A549 treated with GW870086 at 1 μM for 4 hours (cell line): ENCODE results near the gene ANXA9. TPM values are rescaled to one million over a fixed set of nuclear protein-coding genes. Genes with fewer than 3 reads are reported as not detected.

ENCODE experiments used
- total RNA-seq: library from RNA; stranded (reverse); fragments of 200-300 nt; extraction: Qiagen RNA extraction; gene quantifications from 5 replicates; pipeline ENCODE4 v1.2.3, GENCODE V29; 2022; ENCODE audit warnings: low read depth

Gene ANXA9, protein sequence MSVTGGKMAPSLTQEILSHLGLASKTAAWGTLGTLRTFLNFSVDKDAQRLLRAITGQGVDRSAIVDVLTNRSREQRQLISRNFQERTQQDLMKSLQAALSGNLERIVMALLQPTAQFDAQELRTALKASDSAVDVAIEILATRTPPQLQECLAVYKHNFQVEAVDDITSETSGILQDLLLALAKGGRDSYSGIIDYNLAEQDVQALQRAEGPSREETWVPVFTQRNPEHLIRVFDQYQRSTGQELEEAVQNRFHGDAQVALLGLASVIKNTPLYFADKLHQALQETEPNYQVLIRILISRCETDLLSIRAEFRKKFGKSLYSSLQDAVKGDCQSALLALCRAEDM
- 0.71 to 1.3 TPM (median 0.99 TPM) in 5 replicates for total RNA-seq

DNA sequence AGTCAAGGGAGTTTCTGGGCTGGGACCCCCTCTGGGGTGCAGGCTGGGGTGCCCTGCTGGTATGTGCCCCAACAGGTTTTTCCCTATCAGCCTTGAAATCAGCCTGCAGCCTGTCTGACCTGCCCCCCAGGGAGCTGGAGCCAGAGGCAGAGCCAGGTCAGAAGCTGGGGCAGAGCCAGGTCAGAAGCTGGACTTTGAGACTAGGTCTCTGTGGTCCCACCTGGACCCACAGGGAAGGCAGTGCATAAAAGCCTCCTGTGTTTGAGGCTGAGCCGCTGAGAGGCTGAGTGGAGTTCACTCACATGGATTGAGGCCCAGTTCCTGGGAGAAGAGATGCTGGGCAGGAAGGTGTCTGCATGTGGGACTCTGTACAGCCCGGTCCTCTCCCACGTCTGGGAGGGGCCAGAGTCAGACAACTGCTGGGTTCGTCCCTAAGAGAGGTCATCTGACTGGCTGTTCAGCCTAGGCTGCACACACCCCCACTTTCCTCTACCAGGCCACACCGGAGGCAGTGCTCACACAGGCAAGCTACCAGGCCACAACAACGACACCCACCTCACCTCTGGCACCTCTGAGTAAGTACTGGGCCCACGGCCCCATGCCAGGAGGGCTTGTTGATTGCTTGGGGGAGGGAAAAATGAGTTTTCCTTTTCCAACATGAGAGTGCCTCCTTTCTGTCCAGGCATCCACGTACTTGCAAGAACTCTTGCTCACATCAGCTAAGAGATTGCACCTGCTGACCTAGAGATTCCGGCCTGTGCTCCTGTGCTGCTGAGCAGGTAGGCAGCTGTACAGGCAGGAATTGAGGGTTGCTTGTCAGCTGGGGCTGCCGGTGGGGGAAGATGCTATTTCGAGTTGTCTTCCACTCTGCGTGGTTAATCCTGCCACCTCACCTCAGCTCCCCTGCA, at the start of gene ANXA9:
Gene ANXA9 (plus strand): TSS at position 488 of the 908 bp plus-strand sequence. CDS start 814 bp downstream, outside the sequence.

DNA sequence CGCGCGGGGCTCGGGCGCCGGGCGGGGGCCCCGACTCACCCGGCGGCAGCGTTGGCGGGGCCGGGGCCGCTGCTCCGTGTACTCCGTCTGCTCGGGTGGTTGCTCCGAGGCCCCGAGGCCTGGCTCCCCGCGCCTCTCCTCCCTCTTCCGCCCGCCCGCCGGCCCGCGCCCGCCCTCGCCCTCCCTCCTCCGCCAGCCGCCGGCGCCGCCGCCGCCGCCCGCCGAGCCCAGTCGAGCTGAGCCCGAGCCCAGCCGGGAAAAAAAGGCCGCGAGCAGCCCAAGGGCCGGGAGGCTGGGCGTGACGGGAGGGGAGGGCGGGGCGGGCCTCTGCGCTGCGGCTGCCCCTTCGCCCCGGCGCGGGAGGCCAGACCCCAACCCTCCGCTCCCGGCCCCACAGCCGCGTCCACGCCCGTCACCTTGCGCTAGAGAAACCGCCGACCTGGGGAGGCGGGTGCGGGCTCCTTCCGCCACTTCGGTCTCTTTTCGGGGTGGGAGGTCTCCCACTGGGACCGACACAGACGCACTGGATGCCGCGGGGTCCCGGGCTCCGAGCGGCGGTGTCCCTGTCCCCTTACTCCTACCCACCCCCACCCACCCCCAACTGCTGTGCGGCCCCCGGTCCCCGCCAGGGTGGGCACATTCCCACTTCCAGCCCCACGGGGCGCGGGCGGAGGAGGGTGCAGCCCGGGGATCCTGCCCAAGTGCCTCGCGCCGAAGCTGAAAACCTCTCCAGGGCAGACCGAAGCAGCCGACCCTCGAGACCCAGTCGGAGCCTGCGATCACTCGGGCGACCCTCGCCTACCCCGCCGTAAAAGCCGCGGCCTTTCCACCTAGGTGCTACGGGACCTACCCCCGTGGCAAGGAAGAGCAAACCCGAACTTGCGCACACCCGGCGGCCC, 7.3 kb upstream of the ANXA9 start, which contains the start of gene CERS2:
Gene CERS2 (minus strand): TSS at position 256 of the 899 bp plus-strand sequence. CDS start 5,745 bp downstream, outside the sequence.

DNA sequence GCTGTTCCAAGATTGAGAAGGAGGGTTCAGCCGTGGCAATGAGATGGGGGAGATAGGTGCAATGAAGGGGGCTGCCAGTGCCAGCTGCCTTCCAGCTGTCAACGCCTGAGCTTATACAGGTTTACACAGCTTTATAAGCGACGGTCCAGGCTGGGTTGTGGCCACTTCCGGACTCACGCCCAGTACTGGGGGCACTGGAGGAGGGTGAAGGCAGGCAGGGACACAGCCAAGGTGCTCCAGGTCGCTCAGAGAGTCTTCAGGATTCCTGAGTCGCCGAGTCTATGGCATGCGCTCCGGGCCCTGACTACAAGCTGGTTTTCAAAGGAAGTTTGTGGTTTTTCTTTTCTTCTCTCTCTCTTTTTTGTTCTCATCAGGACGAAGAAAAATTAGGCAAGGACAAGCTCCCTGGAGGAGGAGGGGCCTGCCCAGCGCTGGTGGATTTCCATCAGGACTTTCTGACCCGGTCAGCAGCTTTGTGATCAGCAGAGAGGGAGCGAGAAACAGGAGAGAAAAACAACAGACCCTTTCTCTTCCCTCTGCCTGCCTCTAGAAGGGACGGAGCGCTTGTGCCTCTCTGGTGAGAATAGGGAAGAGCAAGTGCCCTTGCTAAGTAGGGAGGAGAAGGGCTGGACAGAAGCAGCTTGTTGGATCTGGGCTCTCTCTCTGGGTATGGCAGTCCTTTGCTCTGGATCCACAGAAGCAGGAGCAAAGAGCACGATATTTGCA, 24.4 kb downstream of the ANXA9 start, which contains the start of gene MINDY1:
Gene MINDY1 (minus strand): TSS at position 576 of the 726 bp plus-strand sequence. CDS start 4,285 bp downstream, outside the sequence.

DNA sequence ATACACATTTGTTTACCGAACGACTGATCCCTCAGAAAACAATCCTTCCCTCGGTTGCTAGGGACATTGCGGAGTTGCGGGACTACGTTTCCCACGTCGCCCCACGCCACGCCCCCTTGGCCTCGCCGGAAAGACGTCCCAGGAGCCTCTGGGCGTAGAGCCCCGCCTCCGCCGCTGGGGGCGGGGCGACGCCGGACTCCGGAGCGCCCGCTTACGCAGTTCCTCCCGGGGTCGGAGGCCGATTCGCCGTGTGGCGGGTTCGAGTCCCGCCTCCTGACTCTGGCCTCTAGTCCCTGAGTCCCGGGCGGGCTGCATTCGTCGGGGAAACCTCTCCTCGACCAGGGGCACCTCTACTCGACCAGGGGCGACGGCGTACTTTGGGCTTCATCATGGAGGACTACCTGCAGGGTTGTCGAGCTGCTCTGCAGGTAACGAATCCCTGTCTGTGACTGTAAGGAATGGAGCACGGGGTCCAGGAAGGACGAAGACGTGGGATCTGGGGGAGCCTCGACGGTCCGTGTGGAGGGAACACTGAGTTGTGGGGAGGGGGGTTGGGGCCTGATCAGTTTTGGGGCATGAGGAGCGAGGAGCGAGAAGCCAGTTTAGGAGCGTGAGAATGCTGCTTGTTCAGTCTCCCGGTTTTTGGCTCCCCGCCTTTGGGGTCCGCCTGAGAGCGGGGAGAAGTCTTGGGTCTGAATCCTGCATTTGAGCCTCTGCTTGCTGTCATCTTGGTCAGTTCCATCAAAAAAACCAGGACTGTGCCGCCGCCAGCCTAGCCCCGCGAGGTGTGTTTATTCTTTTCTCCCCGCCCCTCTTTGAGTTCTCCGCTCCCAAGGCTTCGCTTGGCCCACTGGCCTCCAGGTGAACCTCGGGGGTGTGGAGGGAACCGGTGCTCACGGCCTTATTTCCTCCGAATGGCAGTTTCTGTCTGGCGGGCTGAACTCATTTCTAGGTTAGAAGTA, 26.4 kb downstream of the ANXA9 start, which contains the start of gene PRUNE1:
Gene PRUNE1 (plus strand): TSS at position 206 of the 962 bp plus-strand sequence. CDS start 184 bp downstream, at position 390.

DNA sequence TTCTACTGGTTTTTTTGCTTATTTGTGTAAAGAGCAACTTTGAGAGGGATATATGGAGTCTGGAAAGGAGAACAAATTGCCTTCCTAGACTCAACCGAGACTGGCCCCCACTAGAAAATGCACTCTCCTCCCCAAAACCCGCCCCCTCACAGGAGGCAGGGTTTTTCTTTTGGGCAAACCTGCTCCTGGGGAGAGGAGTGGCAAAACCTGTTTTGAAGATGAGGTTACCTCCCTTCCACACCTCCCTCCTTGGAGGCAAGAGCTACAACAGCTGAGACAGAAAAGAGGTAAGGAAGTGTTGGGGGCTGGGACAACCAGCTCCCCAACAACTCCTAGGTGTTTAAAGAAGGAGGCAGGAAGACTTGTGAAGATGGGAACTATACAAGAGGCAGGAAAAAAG, 54.3 kb downstream of the ANXA9 start, which contains the start of gene BNIPL:
Gene BNIPL (plus strand): TSS at position 231 of the 400 bp plus-strand sequence. CDS start 140 bp downstream, at position 371.

Other genes with a start within 250 kb of the ANXA9 start
- gene CTSS, start 216.5 kb upstream of the ANXA9 start, total RNA-seq = 15.2 to 22.5 TPM (median 15.6 TPM) in 5 replicates
- gene CTSK, start 174.0 kb upstream of the ANXA9 start, total RNA-seq = 1.4 to 2.4 TPM (median 1.8 TPM) in 5 replicates
- gene ARNT, start 105.7 kb upstream of the ANXA9 start, total RNA-seq = 8.0 to 15.0 TPM (median 12.5 TPM) in 5 replicates
- gene CTXND2, start 95.2 kb upstream of the ANXA9 start, total RNA-seq = not detected in 5 replicates
- gene SETDB1, start 55.9 kb upstream of the ANXA9 start, total RNA-seq = 18.0 to 24.1 TPM (median 23.2 TPM) in 5 replicates
- 240 to 254 TPM (median 248 TPM) in 5 replicates for gene CERS2, start 7.5 kb upstream of the ANXA9 start, total RNA-seq
- 2.6 to 3.6 TPM (median 3.5 TPM) in 5 replicates for gene MINDY1, start 24.6 kb downstream of the ANXA9 start, total RNA-seq
- gene PRUNE1, start 26.2 kb downstream of the ANXA9 start, total RNA-seq = 10.8 to 15.9 TPM (median 14.0 TPM) in 5 replicates
- 0.05 to 0.24 TPM (median 0.12 TPM) in 4 of 5 replicates, not detected in the other for gene BNIPL, start 54.3 kb downstream of the ANXA9 start, total RNA-seq
- gene C1orf56, start 65.5 kb downstream of the ANXA9 start, total RNA-seq = 5.3 to 8.6 TPM (median 6.4 TPM) in 5 replicates
- gene CDC42SE1, start 77.3 kb downstream of the ANXA9 start, total RNA-seq = 83.0 to 88.9 TPM (median 84.7 TPM) in 5 replicates
- 12.5 to 18.3 TPM (median 17.0 TPM) in 5 replicates for gene MLLT11, start 78.1 kb downstream of the ANXA9 start, total RNA-seq
- 2.9 to 3.5 TPM (median 3.0 TPM) in 5 replicates for gene GABPB2, start 88.5 kb downstream of the ANXA9 start, total RNA-seq
- gene SEMA6C, start 164.3 kb downstream of the ANXA9 start, total RNA-seq = 0.91 to 2.9 TPM (median 1.8 TPM) in 5 replicates
- not detected in 5 replicates for gene TNFAIP8L2, start 174.4 kb downstream of the ANXA9 start, total RNA-seq
- gene LYSMD1, start 183.6 kb downstream of the ANXA9 start, total RNA-seq = 5.1 to 7.7 TPM (median 5.8 TPM) in 5 replicates
- 42.4 to 52.8 TPM (median 47.8 TPM) in 5 replicates for gene SCNM1, start 183.9 kb downstream of the ANXA9 start, total RNA-seq
- 0.31 to 0.33 TPM in 2 of 5 replicates, not detected in the others for gene TMOD4, start 193.7 kb downstream of the ANXA9 start, total RNA-seq
- gene VPS72, start 207.9 kb downstream of the ANXA9 start, total RNA-seq = 42.3 to 58.6 TPM (median 46.7 TPM) in 5 replicates
- 48.7 to 54.3 TPM (median 49.8 TPM) in 5 replicates for gene PIP5K1A, start 216.3 kb downstream of the ANXA9 start, total RNA-seq